Fibroblast of lung (primary cell): ENCODE data around the gene PPAN. TPM values are rescaled to one million over a fixed set of nuclear protein-coding genes. Genes with fewer than 3 reads are reported as not detected.

Source experiments
- DNase-seq, 2 donors: peaks; one replicate each; pipeline versions ENCODE4 v3.0.0 to v3.0.0-alpha.2; 2010; ENCODE audit warnings: low read depth in 2 of 2
- H2AFZ ChIP-seq: 2 replicates; pipeline ENCODE4 v1.5.1; 2012; ENCODE audit warnings: low read length, control low read depth, inconsistent platforms
- H3K27ac ChIP-seq: 2 replicates; pipeline ENCODE4 v1.5.1; 2011; ENCODE audit warnings: low read length, control low read depth; ENCODE audit not compliant: insufficient read depth
- H3K27me3 ChIP-seq: 2 replicates; pipeline ENCODE4 v1.5.1; 2011; ENCODE audit warnings: mild to moderate bottlenecking, low read length; ENCODE audit not compliant: control insufficient read depth, insufficient read depth
- H3K36me3 ChIP-seq: 2 replicates; pipeline ENCODE4 v1.5.1; 2011; ENCODE audit warnings: low read length; ENCODE audit not compliant: control insufficient read depth, insufficient read depth
- H3K4me1 ChIP-seq: 2 replicates; pipeline ENCODE4 v1.5.1; 2011; ENCODE audit warnings: low read length; ENCODE audit not compliant: control insufficient read depth, insufficient read depth; ENCODE audit errors: extremely low read depth
- H3K4me2 ChIP-seq: 2 replicates; pipeline ENCODE4 v1.5.1; 2011; ENCODE audit warnings: low read length, control low read depth; ENCODE audit not compliant: insufficient read depth; ENCODE audit errors: extremely low read depth
- H3K4me3 ChIP-seq, 4 experiments: fragments of 200-600 bp in 1 of 4; sonication (generic) in 1 of 4; replicated peaks in 1 of 4; 2 replicates each; pipeline ENCODE4 v1.5.1; 2011 to 2016; ENCODE audit warnings: low read length in 4 of 4, low read depth in 3 of 4, mild to moderate bottlenecking in 3 of 4, control low read depth in 2 of 4, inconsistent platforms in 1 of 4, mixed read lengths in 1 of 4; ENCODE audit not compliant: insufficient read depth in 1 of 4; ENCODE audit errors: control extremely low read depth in 1 of 4
- H3K79me2 ChIP-seq: 2 replicates; pipeline ENCODE4 v1.5.1; 2012; ENCODE audit warnings: mild to moderate bottlenecking, low read length, inconsistent platforms; ENCODE audit not compliant: control insufficient read depth, insufficient read depth
- H3K9ac ChIP-seq: 2 replicates; pipeline ENCODE4 v1.5.1; 2011; ENCODE audit warnings: mild to moderate bottlenecking, low read length, control low read depth; ENCODE audit not compliant: insufficient read depth
- H3K9me3 ChIP-seq: 2 replicates; pipeline ENCODE4 v1.5.1; 2012; ENCODE audit warnings: low read depth, low read length; ENCODE audit not compliant: control insufficient read depth, insufficient read depth
- H4K20me1 ChIP-seq: 2 replicates; pipeline ENCODE4 v1.5.1; 2011; ENCODE audit warnings: low read length; ENCODE audit not compliant: control insufficient read depth, insufficient read depth; ENCODE audit errors: extremely low read depth
- EZH2 ChIP-seq: IDR thresholded peaks from 2 replicates; pipeline ENCODE4 v1.5.1; 2012; ENCODE audit warnings: low read length, control low read depth, mild to moderate bottlenecking; ENCODE audit errors: missing control alignments
- polyA plus RNA-seq, 2 donors: library from polyadenylated mRNA; depleted of rRNA in 1 of 2; stranded (reverse) in 1 of 2; unstranded in 1 of 2; fragments of >200 nt; gene quantifications; 2 replicates each; pipeline ENCODE4 v1.2.1, GENCODE V29; 2011 to 2012; ENCODE audit warnings: missing spikeins in 1 of 2
- total RNA-seq: library from RNA; depleted of rRNA; stranded (reverse); fragments of >200 nt; gene quantifications from 2 replicates; pipeline ENCODE4 v1.2.1, GENCODE V29; 2014
- TF ChIP-seq, protein P1 (sequence below), 2 donors: IDR thresholded peaks in 1 of 2; conservative IDR thresholded peaks in 1 of 2; 1 replicate in 1 of 2; 2 replicates in 1 of 2; pipeline ENCODE4 v1.5.1; 2011 to 2012; ENCODE audit warnings: low read length in 2 of 2, control low read depth in 1 of 2, inconsistent platforms in 1 of 2, low read depth in 1 of 2, mild to moderate bottlenecking in 1 of 2

PPAN gene
- total and polyA plus RNA-seq, 2 donors (not counting 1 experiment from before 2014, with no cell fraction given), result 15.3 to 22.6 TPM

DNA sequence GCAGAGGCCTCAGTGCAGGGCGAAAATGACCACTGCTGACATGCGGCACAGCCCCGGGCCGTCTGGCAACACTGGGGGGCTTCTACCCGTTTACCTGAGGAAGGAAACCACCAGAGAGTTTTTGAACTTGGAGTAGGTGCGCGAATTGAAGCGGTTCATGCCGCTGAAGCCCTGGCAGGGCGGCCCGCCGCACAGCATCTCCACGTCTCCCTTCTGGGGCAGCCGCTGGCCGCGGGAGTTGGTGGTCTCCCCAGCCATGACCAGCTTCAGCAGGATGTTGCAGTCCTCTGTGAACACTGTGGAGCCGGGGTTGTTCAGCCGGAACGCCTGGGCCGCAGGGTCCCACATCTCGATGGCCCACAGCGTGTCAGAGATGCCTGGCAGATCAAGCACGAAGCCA, 33.8 kb downstream of the PPAN start:
- no peaks in the 10 kb centered on the region for H3K79me2 ChIP-seq
- no peaks in the 10 kb centered on the region for H3K27me3 ChIP-seq
- no peak overlapping the region for H3K4me2 ChIP-seq
- DNase-seq, result no peak
- H3K27ac ChIP-seq, result no peak overlapping the region
- peaks cover 58% of the 10 kb centered on the region for H3K36me3 ChIP-seq
- no peak for TF ChIP-seq EZH2
- TF ChIP-seq, protein P1, sequence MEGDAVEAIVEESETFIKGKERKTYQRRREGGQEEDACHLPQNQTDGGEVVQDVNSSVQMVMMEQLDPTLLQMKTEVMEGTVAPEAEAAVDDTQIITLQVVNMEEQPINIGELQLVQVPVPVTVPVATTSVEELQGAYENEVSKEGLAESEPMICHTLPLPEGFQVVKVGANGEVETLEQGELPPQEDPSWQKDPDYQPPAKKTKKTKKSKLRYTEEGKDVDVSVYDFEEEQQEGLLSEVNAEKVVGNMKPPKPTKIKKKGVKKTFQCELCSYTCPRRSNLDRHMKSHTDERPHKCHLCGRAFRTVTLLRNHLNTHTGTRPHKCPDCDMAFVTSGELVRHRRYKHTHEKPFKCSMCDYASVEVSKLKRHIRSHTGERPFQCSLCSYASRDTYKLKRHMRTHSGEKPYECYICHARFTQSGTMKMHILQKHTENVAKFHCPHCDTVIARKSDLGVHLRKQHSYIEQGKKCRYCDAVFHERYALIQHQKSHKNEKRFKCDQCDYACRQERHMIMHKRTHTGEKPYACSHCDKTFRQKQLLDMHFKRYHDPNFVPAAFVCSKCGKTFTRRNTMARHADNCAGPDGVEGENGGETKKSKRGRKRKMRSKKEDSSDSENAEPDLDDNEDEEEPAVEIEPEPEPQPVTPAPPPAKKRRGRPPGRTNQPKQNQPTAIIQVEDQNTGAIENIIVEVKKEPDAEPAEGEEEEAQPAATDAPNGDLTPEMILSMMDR (conservative IDR thresholded peaks at IDR 0.05 in 1 of 2, IDR thresholded peaks at IDR 0.05 in 1 of 2; ENCODE audit: low read depth in 1 of 2, low read length in 2 of 2), result no peak
- no peaks in the 10 kb centered on the region for H4K20me1 ChIP-seq
- H2AFZ ChIP-seq, result no peak overlapping the region
- H3K4me1 ChIP-seq, result no peaks in the 10 kb centered on the region
- no peaks in the 10 kb centered on the region for H3K9me3 ChIP-seq
- H3K9ac ChIP-seq, result no peak overlapping the region
- no peak overlapping the region for H3K4me3 ChIP-seq

DNA sequence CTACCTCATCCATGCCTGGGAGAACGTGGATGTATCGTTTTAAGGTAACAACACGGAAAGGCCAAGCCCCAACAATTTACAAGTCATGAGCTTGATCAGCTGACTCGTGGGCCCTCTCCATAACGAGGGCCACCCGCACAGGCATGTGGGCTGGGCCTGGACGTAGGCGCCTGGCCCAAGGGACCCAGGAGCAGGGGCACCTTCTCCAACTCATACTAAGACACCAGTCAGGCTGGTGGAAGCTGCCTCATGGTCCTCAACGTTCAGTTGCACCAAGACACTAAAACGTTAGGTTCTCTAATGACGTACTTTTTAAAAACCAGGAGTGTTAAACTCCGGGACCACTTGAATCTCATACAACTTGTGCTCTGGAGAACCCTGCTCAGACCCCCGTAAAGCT, 35.3 kb downstream of the PPAN start:
- Histone ChIP-seq H3K9me3 (no peaks in the 10 kb centered on the region), H3K4me3 (no peak overlapping the region), H3K27ac (no peak overlapping the region), H3K4me2 (no peak overlapping the region), H4K20me1 (no peaks in the 10 kb centered on the region), H3K79me2 (no peaks in the 10 kb centered on the region), H2AFZ (no peak overlapping the region), H3K9ac (no peak overlapping the region), H3K4me1 (no peaks in the 10 kb centered on the region), H3K27me3 (no peaks in the 10 kb centered on the region), H3K36me3 (peaks cover 55% of the 10 kb centered on the region)
- TF ChIP-seq, protein P1 (conservative IDR thresholded peaks at IDR 0.05 in 1 of 2, IDR thresholded peaks at IDR 0.05 in 1 of 2; ENCODE audit: low read depth in 1 of 2, low read length in 2 of 2), result no peak
- TF ChIP-seq EZH2, result no peak
- DNase-seq, result no peak

DNA sequence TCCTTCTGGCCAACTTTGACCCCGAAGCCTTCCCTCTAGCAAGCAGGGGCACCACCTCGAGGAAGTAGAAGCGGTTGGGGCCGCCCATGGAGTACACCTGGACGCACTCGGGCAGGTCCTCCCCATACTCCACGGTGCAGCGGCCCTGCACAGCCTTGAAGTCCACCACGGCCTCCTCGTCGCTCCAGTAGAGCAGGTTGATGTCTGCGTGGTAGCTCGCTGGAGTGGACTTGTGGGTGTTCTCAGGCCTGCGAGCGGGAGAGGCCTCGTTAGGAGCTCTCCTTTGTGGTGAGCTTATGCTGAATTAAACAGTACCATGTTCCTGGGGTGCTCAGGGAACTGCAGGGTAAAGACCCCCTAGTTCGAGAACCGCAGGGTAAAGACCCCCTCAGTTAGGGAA, 35.8 kb downstream of the PPAN start:
- Histone ChIP-seq H3K4me2 (no peak overlapping the region), H3K27ac (no peak overlapping the region), H3K27me3 (no peaks in the 10 kb centered on the region), H3K9me3 (no peaks in the 10 kb centered on the region), H3K4me1 (no peaks in the 10 kb centered on the region), H3K36me3 (peaks cover 52% of the 10 kb centered on the region), H3K79me2 (no peaks in the 10 kb centered on the region), H3K9ac (no peak overlapping the region), H3K4me3 (no peak overlapping the region), H4K20me1 (no peaks in the 10 kb centered on the region), H2AFZ (no peak overlapping the region)
- TF ChIP-seq, protein P1 (conservative IDR thresholded peaks at IDR 0.05 in 1 of 2, IDR thresholded peaks at IDR 0.05 in 1 of 2; ENCODE audit: low read depth in 1 of 2, low read length in 2 of 2), result no peak
- TF ChIP-seq EZH2, result no peak
- DNase-seq, result no peak
